ENCODE results near the gene G3BP2.
"Not testable (repeated sequence)": the region's sequence is repeated elsewhere in the genome, so short reads cannot be mapped to it uniquely, and the experiment has no call there.

G3BP2 gene

GRCh38 chr4:75673959-75674328 is 733 bp upstream of the G3BP2 start:
- no peak for TF ChIP-seq CTCF (IDR thresholded peaks at IDR 0.05; ENCODE audit: borderline replicate concordance, control extremely low read depth, extremely low read depth, insufficient read depth, missing control alignments)
- in situ Hi-C loops (cut with MboI; ENCODE audit: low sequenced_read_pairs, unreplicated experiment), result no loop called here
- no peak for DNase-seq (ENCODE audit: low spot score)

GRCh38 chr4:75672461-75673026 is 667 bp downstream of the G3BP2 start:
- TF ChIP-seq CTCF (IDR thresholded peaks at IDR 0.05; ENCODE audit: borderline replicate concordance, control extremely low read depth, extremely low read depth, insufficient read depth, missing control alignments), result no peak
- in situ Hi-C loops (cut with MboI; ENCODE audit: low sequenced_read_pairs, unreplicated experiment), result no loop called here

GRCh38 chr4:75671802-75672421 is 1.3 kb downstream of the G3BP2 start:
- no peak for DNase-seq (ENCODE audit: low spot score)
- no peak for TF ChIP-seq CTCF (IDR thresholded peaks at IDR 0.05; ENCODE audit: borderline replicate concordance, control extremely low read depth, extremely low read depth, insufficient read depth, missing control alignments)
- in situ Hi-C loops (cut with MboI; ENCODE audit: low sequenced_read_pairs, unreplicated experiment), result no loop called here

More at GRCh38 chr4:75672461-75673026, 667 bp downstream of the G3BP2 start:
- peak; percentile 67 for DNase-seq (ENCODE audit: low spot score)

- TF ChIP-seq CTCF (IDR thresholded peaks at IDR 0.05; ENCODE audit: borderline replicate concordance, control extremely low read depth, extremely low read depth, insufficient read depth, missing control alignments), result no peak
- in situ Hi-C loops (cut with MboI; ENCODE audit: low sequenced_read_pairs, unreplicated experiment), result no loop called here
- no peak for DNase-seq (ENCODE audit: low spot score)
These were observed 4.6 kb downstream of the G3BP2 start for GRCh38 chr4:75668596-75668995.

- in situ Hi-C loops (cut with MboI; ENCODE audit: low sequenced_read_pairs, unreplicated experiment); DNase-seq (ENCODE audit: low spot score): not testable (repeated sequence)
These were observed 5.6 kb downstream of the G3BP2 start for GRCh38 chr4:75667636-75668035.

- no peak for DNase-seq (ENCODE audit: low spot score)
- TF ChIP-seq CTCF (IDR thresholded peaks at IDR 0.05; ENCODE audit: borderline replicate concordance, control extremely low read depth, extremely low read depth, insufficient read depth, missing control alignments), result no peak
- in situ Hi-C loops (cut with MboI; ENCODE audit: low sequenced_read_pairs, unreplicated experiment), result no loop called here
These were observed 6.9 kb downstream of the G3BP2 start for GRCh38 chr4:75666299-75666698.

GRCh38 chr4:75664604-75665003 is 8.6 kb downstream of the G3BP2 start:
- DNase-seq (ENCODE audit: low spot score); in situ Hi-C loops (cut with MboI; ENCODE audit: low sequenced_read_pairs, unreplicated experiment): not testable (repeated sequence)

GRCh38 chr4:75662626-75663025 is 10.6 kb downstream of the G3BP2 start:
- no peak for DNase-seq (ENCODE audit: low spot score)
- in situ Hi-C loops (cut with MboI; ENCODE audit: low sequenced_read_pairs, unreplicated experiment), result no loop called here
- no peak for TF ChIP-seq CTCF (IDR thresholded peaks at IDR 0.05; ENCODE audit: borderline replicate concordance, control extremely low read depth, extremely low read depth, insufficient read depth, missing control alignments)

Measured in GM13976 (cell line).